OCI-LY7 (cell line): Measurements from ENCODE around the gene TSTD2. TPM values are rescaled to one million over a fixed set of nuclear protein-coding genes. Genes with fewer than 3 reads are reported as not detected.

Source experiments
- BruUV-seq: library from RNA; stranded (reverse); fragments of 400-500 nt; replicated peaks from 2 replicates; lab custom pipeline; 2021; lab: Mats Ljungman, UMichigan
- CTCF ChIA-PET: fragments of 300-600 bp; sonication (Branson Sonifier 250); formaldehyde crosslinking; loops from one replicate; lab custom pipeline; 2022; ENCODE audit warnings: antibody characterized with exemption; ENCODE audit not compliant: unreplicated experiment; lab: Charles Lee
- POLR2A ChIA-PET: fragments of 300-600 bp; sonication (Branson Sonifier 250); formaldehyde crosslinking; loops from one replicate; lab custom pipeline; 2022; ENCODE audit warnings: antibody characterized with exemption; lab: Charles Lee
- DNase-seq: peaks from one replicate; pipeline ENCODE4 v3.0.0-alpha.2; 2015; ENCODE audit warnings: low spot score
- H2AFZ ChIP-seq: fragments of 200-600 bp; sonication (generic), shearing (Covaris generic); 2 replicates; pipeline ENCODE4 v1.6.1; 2014; ENCODE audit warnings: mild to moderate bottlenecking, antibody characterized with exemption, low read length, moderate library complexity
- H3K27ac ChIP-seq: fragments of 200-600 bp; sonication (generic); 2 replicates; pipeline ENCODE4 v1.5.1; 2014; ENCODE audit warnings: mixed run types, low read depth, mild to moderate bottlenecking, moderate library complexity, low read length, inconsistent platforms; ENCODE audit not compliant: poor library complexity, severe bottlenecking
- H3K36me3 ChIP-seq: fragments of 200-600 bp; sonication (generic); 2 replicates; pipeline ENCODE4 v1.6.1; 2014; ENCODE audit warnings: mild to moderate bottlenecking, antibody characterized with exemption, low read length, moderate library complexity, mixed read lengths; ENCODE audit not compliant: insufficient read depth
- H3K4me1 ChIP-seq: fragments of 200-600 bp; sonication (generic); 2 replicates; pipeline ENCODE4 v1.5.1; 2014; ENCODE audit warnings: mild to moderate bottlenecking, low read length; ENCODE audit not compliant: insufficient read depth, poor library complexity, severe bottlenecking
- H3K4me2 ChIP-seq: fragments of 200-600 bp; sonication (generic); 2 replicates; pipeline ENCODE4 v1.6.1; 2014; ENCODE audit warnings: mild to moderate bottlenecking, low read length
- H3K4me3 ChIP-seq: fragments of 200-600 bp; sonication (generic); 2 replicates; pipeline ENCODE4 v1.5.1; 2014; ENCODE audit warnings: mild to moderate bottlenecking, low read depth, low read length; ENCODE audit not compliant: poor library complexity, severe bottlenecking
- H3K79me2 ChIP-seq: fragments of 200-600 bp; sonication (generic); 2 replicates; pipeline ENCODE4 v1.6.1; 2016; ENCODE audit warnings: low read depth, mild to moderate bottlenecking, low read length, moderate library complexity, mixed read lengths; ENCODE audit not compliant: insufficient read depth
- H3K9me2 ChIP-seq: fragments of 200-600 bp; sonication (generic); 2 replicates; pipeline ENCODE4 v1.6.1; 2016; ENCODE audit warnings: mild to moderate bottlenecking, low read length, mixed read lengths; ENCODE audit not compliant: insufficient read depth
- H3K9me3 ChIP-seq: fragments of 200-600 bp; sonication (generic); 2 replicates; pipeline ENCODE4 v1.6.1; 2014; ENCODE audit warnings: mild to moderate bottlenecking, mixed run types, low read length, mixed read lengths
- H4K20me1 ChIP-seq: fragments of 200-600 bp; sonication (generic); 2 replicates; pipeline ENCODE4 v1.6.1; 2014; ENCODE audit warnings: mild to moderate bottlenecking, antibody characterized with exemption, low read length, moderate library complexity, mixed read lengths; ENCODE audit not compliant: insufficient read depth
- CTCF ChIP-seq: fragments of 200-600 bp; sonication (generic); conservative IDR thresholded peaks from 2 replicates; pipeline ENCODE4 v1.5.1; 2014; ENCODE audit warnings: mild to moderate bottlenecking, antibody characterized with exemption, low read length, moderate library complexity, mixed read lengths
- EZH2phosphoT487 ChIP-seq: fragments of 200-600 bp; sonication (generic); IDR thresholded peaks from 2 replicates; pipeline ENCODE4 v1.6.1; 2018; ENCODE audit warnings: low read depth, borderline replicate concordance, mild to moderate bottlenecking, mixed run types, antibody characterized with exemption, low read length, moderate library complexity, mixed read lengths
- intact Hi-C: fragments of 100-400 bp; cut with micrococcal nuclease; formaldehyde crosslinking; loops from one replicate; pipeline ENCODE4 v1.10.0; 2022; ENCODE audit not compliant: unreplicated experiment
- total RNA-seq, 2 experiments: library from RNA; depleted of rRNA in 1 of 2; stranded (reverse); fragments of >200 nt in 1 of 2; shearing (Covaris generic) in 1 of 2; gene quantifications; 2 replicates each; pipeline ENCODE4 v1.2.3, GENCODE V29; 2014 to 2022

The TSTD2 gene
- total RNA-seq, 2 experiments from 2014 or later, result 17.1 to 22.0 TPM

- H3K4me3 ChIP-seq, result peak overlapping the region; percentile 97
- no peaks in the 10 kb centered on the region for H3K9me3 ChIP-seq
- peak overlapping the region; percentile 89 for H3K27ac ChIP-seq
Observed at GRCh38 chr9:97632248-97632984, 752 bp downstream of the TSTD2 start.

GRCh38 chr9:97630591-97630990 lies 2.6 kb downstream of the TSTD2 start:
- no peak for DNase-seq
- intact Hi-C loops, result loop anchor here (5.0 to 10.0 kb wide), 3 partner anchors 853 to 1753 kb away; partner anchors contain the start of genes ERCC6L2, ZNF367 and ZNF510
- H4K20me1 ChIP-seq, result peaks cover 10% of the 10 kb centered on the region; the same call in 1 of the 2 replicates
- H3K4me3 ChIP-seq, result no peak overlapping the region
- no peak overlapping the region for H2AFZ ChIP-seq
- H3K9me2 ChIP-seq, result no peaks in the 10 kb centered on the region
- ChIA-PET CTCF (no interaction called here), POLR2A (interaction anchor here (1.0 kb wide), 2 partner anchors 37 to 66 kb away, joined by 3 to 7 read pairs; partner anchors contain the start of gene XPA)
- BruUV-seq, result TSS peak; percentile 2
- no peak for TF ChIP-seq EZH2phosphoT487
- no peak for TF ChIP-seq CTCF
- H3K36me3 ChIP-seq, result peaks cover 35% of the 10 kb centered on the region
- no peak overlapping the region for H3K27ac ChIP-seq
- H3K9me3 ChIP-seq, result no peaks in the 10 kb centered on the region
- H3K4me2 ChIP-seq, result no peak overlapping the region
- peaks cover 82% of the 10 kb centered on the region for H3K79me2 ChIP-seq
- peaks cover 21% of the 10 kb centered on the region for H3K4me1 ChIP-seq

More at GRCh38 chr9:97632248-97632984, 752 bp downstream of the TSTD2 start:
- BruUV-seq, result TSS peak; percentile 91
- intact Hi-C loops, result loop anchor here (2.0 to 10.0 kb wide), 4 partner anchors 64 to 1755 kb away; partner anchors contain the start of genes ERCC6L2, XPA, ZNF367 and ZNF510
- no peak for DNase-seq
- CTCF ChIA-PET, result interaction anchor here (0.5 to 1.3 kb wide), 2 partner anchors 64 to 1065 kb away, joined by 3 to 4 read pairs; partner anchors contain the start of gene XPA
- H3K4me2 ChIP-seq, result peak overlapping the region; percentile 75
- H3K9me2 ChIP-seq, result no peaks in the 10 kb centered on the region
- H3K79me2 ChIP-seq, result peaks cover 86% of the 10 kb centered on the region
- peak overlapping the region; percentile 82 for H2AFZ ChIP-seq
- peaks cover 31% of the 10 kb centered on the region for H3K36me3 ChIP-seq
- H4K20me1 ChIP-seq, result peaks cover 18% of the 10 kb centered on the region
- no peak for TF ChIP-seq EZH2phosphoT487
- TF ChIP-seq CTCF, result no peak
- POLR2A ChIA-PET, result interaction anchor here (0.5 to 2.8 kb wide), 14 partner anchors 10 to 779 kb away, joined by 3 to 22 read pairs (median 4); partner anchors contain the start of gene XPA
- H3K4me1 ChIP-seq, result peaks cover 35% of the 10 kb centered on the region
